Upper lobe of left lung (tissue), 4 donors: ENCODE data around the gene RAB19.

Experiments used
- CTCF ChIP-seq, 6 experiments: fragments of 450-650 bp in 4 of 6; fragments of 200-600 bp in 2 of 6; sonication (generic) in 2 of 6; IDR thresholded peaks; one replicate each; pipeline ENCODE4 v1.5.1; 2016 to 2019; ENCODE audit warnings: antibody characterized with exemption in 6 of 6
- POLR2A ChIP-seq, 4 donors: fragments of 450-650 bp; IDR thresholded peaks; one replicate each; pipeline ENCODE4 v1.5.1; 2016 to 2017; ENCODE audit warnings: antibody characterized with exemption in 4 of 4, mild to moderate bottlenecking in 2 of 4

GRCh38 chr7:140367528-140367927, 36.3 kb upstream of the RAB19 start:
- TF ChIP-seq POLR2A (IDR thresholded peaks at IDR 0.05) (no peak), CTCF (IDR thresholded peaks at IDR 0.05) (no peak)
